Fibroblast of lung (primary cell): ENCODE measurements around the gene RPS6KL1. TPM values are rescaled to one million over a fixed set of nuclear protein-coding genes. Genes with fewer than 3 reads are reported as not detected.

Experiments
- DNase-seq, 2 donors: peaks; one replicate each; pipeline versions ENCODE4 v3.0.0 to v3.0.0-alpha.2; 2010; ENCODE audit warnings: low read depth in 2 of 2
- H2AFZ ChIP-seq: 2 replicates; pipeline ENCODE4 v1.5.1; 2012; ENCODE audit warnings: low read length, control low read depth, inconsistent platforms
- H3K27ac ChIP-seq: 2 replicates; pipeline ENCODE4 v1.5.1; 2011; ENCODE audit warnings: low read length, control low read depth; ENCODE audit not compliant: insufficient read depth
- H3K27me3 ChIP-seq: 2 replicates; pipeline ENCODE4 v1.5.1; 2011; ENCODE audit warnings: mild to moderate bottlenecking, low read length; ENCODE audit not compliant: control insufficient read depth, insufficient read depth
- H3K36me3 ChIP-seq: 2 replicates; pipeline ENCODE4 v1.5.1; 2011; ENCODE audit warnings: low read length; ENCODE audit not compliant: control insufficient read depth, insufficient read depth
- H3K4me1 ChIP-seq: 2 replicates; pipeline ENCODE4 v1.5.1; 2011; ENCODE audit warnings: low read length; ENCODE audit not compliant: control insufficient read depth, insufficient read depth; ENCODE audit errors: extremely low read depth
- H3K4me2 ChIP-seq: 2 replicates; pipeline ENCODE4 v1.5.1; 2011; ENCODE audit warnings: low read length, control low read depth; ENCODE audit not compliant: insufficient read depth; ENCODE audit errors: extremely low read depth
- H3K4me3 ChIP-seq, 4 experiments: fragments of 200-600 bp in 1 of 4; sonication (generic) in 1 of 4; replicated peaks in 1 of 4; 2 replicates each; pipeline ENCODE4 v1.5.1; 2011 to 2016; ENCODE audit warnings: low read length in 4 of 4, low read depth in 3 of 4, mild to moderate bottlenecking in 3 of 4, control low read depth in 2 of 4, inconsistent platforms in 1 of 4, mixed read lengths in 1 of 4; ENCODE audit not compliant: insufficient read depth in 1 of 4; ENCODE audit errors: control extremely low read depth in 1 of 4
- H3K79me2 ChIP-seq: 2 replicates; pipeline ENCODE4 v1.5.1; 2012; ENCODE audit warnings: mild to moderate bottlenecking, low read length, inconsistent platforms; ENCODE audit not compliant: control insufficient read depth, insufficient read depth
- H3K9ac ChIP-seq: 2 replicates; pipeline ENCODE4 v1.5.1; 2011; ENCODE audit warnings: mild to moderate bottlenecking, low read length, control low read depth; ENCODE audit not compliant: insufficient read depth
- H3K9me3 ChIP-seq: 2 replicates; pipeline ENCODE4 v1.5.1; 2012; ENCODE audit warnings: low read depth, low read length; ENCODE audit not compliant: control insufficient read depth, insufficient read depth
- H4K20me1 ChIP-seq: 2 replicates; pipeline ENCODE4 v1.5.1; 2011; ENCODE audit warnings: low read length; ENCODE audit not compliant: control insufficient read depth, insufficient read depth; ENCODE audit errors: extremely low read depth
- EZH2 ChIP-seq: IDR thresholded peaks from 2 replicates; pipeline ENCODE4 v1.5.1; 2012; ENCODE audit warnings: low read length, control low read depth, mild to moderate bottlenecking; ENCODE audit errors: missing control alignments
- polyA plus RNA-seq, 2 donors: library from polyadenylated mRNA; depleted of rRNA in 1 of 2; stranded (reverse) in 1 of 2; unstranded in 1 of 2; fragments of >200 nt; gene quantifications; 2 replicates each; pipeline ENCODE4 v1.2.1, GENCODE V29; 2011 to 2012; ENCODE audit warnings: missing spikeins in 1 of 2
- total RNA-seq: library from RNA; depleted of rRNA; stranded (reverse); fragments of >200 nt; gene quantifications from 2 replicates; pipeline ENCODE4 v1.2.1, GENCODE V29; 2014
- TF ChIP-seq, protein P1 (sequence below), 2 donors: IDR thresholded peaks in 1 of 2; conservative IDR thresholded peaks in 1 of 2; 1 replicate in 1 of 2; 2 replicates in 1 of 2; pipeline ENCODE4 v1.5.1; 2011 to 2012; ENCODE audit warnings: low read length in 2 of 2, control low read depth in 1 of 2, inconsistent platforms in 1 of 2, low read depth in 1 of 2, mild to moderate bottlenecking in 1 of 2

Gene RPS6KL1
- total and polyA plus RNA-seq, 2 donors (not counting 1 experiment from before 2014, with no cell fraction given), result 0.52 to 1.2 TPM

DNA sequence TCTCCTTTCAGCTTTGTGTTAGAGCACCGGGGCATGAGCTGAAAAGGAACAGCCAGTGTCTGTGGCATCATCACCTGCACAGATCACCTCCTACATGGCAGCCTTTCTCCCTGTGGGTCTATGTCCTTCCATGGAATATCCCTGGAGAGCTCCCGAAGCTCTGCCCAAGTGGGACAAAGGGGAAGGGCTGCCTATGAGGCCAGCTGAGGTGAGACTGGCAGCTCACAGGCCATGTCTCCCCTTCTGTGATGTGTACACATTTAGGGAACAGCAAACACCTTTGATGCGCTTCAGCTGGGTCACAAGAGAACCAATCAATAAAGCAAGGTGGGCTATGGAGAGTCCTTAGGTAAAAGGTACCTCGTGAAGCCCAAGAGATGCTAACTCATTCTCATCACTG lies 51.2 kb downstream of the RPS6KL1 start:
- Histone ChIP-seq H3K79me2 (no peaks in the 10 kb centered on the region), H3K9me3 (no peaks in the 10 kb centered on the region), H3K4me2 (no peak overlapping the region), H3K27ac (no peak overlapping the region), H3K27me3 (peaks cover 4% of the 10 kb centered on the region), H4K20me1 (no peaks in the 10 kb centered on the region), H3K36me3 (no peaks in the 10 kb centered on the region), H3K4me1 (no peaks in the 10 kb centered on the region), H2AFZ (no peak overlapping the region), H3K4me3 (no peak overlapping the region), H3K9ac (no peak overlapping the region)
- no peak for DNase-seq
- no peak for TF ChIP-seq EZH2
- TF ChIP-seq, protein P1, sequence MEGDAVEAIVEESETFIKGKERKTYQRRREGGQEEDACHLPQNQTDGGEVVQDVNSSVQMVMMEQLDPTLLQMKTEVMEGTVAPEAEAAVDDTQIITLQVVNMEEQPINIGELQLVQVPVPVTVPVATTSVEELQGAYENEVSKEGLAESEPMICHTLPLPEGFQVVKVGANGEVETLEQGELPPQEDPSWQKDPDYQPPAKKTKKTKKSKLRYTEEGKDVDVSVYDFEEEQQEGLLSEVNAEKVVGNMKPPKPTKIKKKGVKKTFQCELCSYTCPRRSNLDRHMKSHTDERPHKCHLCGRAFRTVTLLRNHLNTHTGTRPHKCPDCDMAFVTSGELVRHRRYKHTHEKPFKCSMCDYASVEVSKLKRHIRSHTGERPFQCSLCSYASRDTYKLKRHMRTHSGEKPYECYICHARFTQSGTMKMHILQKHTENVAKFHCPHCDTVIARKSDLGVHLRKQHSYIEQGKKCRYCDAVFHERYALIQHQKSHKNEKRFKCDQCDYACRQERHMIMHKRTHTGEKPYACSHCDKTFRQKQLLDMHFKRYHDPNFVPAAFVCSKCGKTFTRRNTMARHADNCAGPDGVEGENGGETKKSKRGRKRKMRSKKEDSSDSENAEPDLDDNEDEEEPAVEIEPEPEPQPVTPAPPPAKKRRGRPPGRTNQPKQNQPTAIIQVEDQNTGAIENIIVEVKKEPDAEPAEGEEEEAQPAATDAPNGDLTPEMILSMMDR (conservative IDR thresholded peaks at IDR 0.05 in 1 of 2, IDR thresholded peaks at IDR 0.05 in 1 of 2; ENCODE audit: low read depth in 1 of 2, low read length in 2 of 2), result no peak

DNA sequence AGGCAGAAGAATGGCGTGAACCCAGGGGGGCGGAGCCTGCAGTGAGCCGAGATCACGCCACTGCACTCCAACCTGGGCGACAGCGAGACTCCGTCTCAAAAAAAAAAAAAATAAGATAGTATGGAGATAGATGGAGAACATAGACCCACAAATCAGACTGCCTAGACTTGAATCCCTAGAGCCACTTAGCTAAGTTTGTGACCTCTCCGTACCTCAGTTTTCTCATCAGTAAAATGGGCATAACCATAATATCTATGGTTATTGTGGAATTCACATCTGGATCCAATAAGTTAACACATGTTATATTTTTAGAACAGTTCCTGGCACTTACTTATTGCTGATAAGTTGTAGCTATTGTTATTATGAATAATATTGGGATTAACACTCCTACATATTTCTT lies 54.3 kb downstream of the RPS6KL1 start:
- H2AFZ ChIP-seq, result no peak overlapping the region

DNA sequence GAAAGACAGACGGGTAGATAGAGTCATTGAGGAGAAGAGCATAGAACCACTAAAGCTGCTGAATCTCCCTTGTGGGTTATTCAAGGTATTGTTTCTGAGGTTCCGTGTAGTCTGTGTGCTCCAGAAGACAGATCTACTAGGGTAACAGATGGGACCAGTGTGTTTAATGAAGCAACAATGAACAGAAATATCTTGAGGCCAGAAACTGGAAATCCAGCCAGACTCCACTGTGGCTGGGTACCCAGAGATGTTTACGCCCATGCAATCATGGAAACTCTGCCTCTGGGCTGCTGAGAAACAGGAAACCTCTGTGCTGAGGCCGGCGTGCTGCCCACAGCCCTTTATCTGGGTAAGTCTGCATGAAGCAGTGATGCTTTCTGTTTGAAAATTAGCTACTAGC lies 55.4 kb downstream of the RPS6KL1 start:
- H3K36me3 ChIP-seq, result no peaks in the 10 kb centered on the region
- H3K9ac ChIP-seq, result no peak overlapping the region
- H2AFZ ChIP-seq, result peak overlapping the region; percentile 35
- no peak overlapping the region for H3K4me2 ChIP-seq
- H3K79me2 ChIP-seq, result no peaks in the 10 kb centered on the region
- TF ChIP-seq EZH2, result no peak
- TF ChIP-seq, protein P1 (conservative IDR thresholded peaks at IDR 0.05 in 1 of 2, IDR thresholded peaks at IDR 0.05 in 1 of 2; ENCODE audit: low read depth in 1 of 2, low read length in 2 of 2), result no peak
- H3K9me3 ChIP-seq, result no peaks in the 10 kb centered on the region
- H3K4me1 ChIP-seq, result no peaks in the 10 kb centered on the region
- DNase-seq, result peak in 1 of 2 donors; percentile 59
- no peaks in the 10 kb centered on the region for H4K20me1 ChIP-seq
- H3K27ac ChIP-seq, result no peak overlapping the region
- H3K4me3 ChIP-seq, result no peak overlapping the region
- peaks cover 7% of the 10 kb centered on the region for H3K27me3 ChIP-seq

More for the DNA sequence above, 54.3 kb downstream of the RPS6KL1 start:
- H4K20me1 ChIP-seq, result no peaks in the 10 kb centered on the region
- H3K79me2 ChIP-seq, result no peaks in the 10 kb centered on the region
- H3K4me2 ChIP-seq, result no peak overlapping the region
- TF ChIP-seq, protein P1 (conservative IDR thresholded peaks at IDR 0.05 in 1 of 2, IDR thresholded peaks at IDR 0.05 in 1 of 2; ENCODE audit: low read depth in 1 of 2, low read length in 2 of 2), result no peak
- no peak for TF ChIP-seq EZH2
- H3K9me3 ChIP-seq, result no peaks in the 10 kb centered on the region
- H3K27ac ChIP-seq, result no peak overlapping the region
- no peak overlapping the region for H3K4me3 ChIP-seq
- DNase-seq, result no peak
- no peaks in the 10 kb centered on the region for H3K4me1 ChIP-seq
- H3K36me3 ChIP-seq, result no peaks in the 10 kb centered on the region
- no peak overlapping the region for H3K9ac ChIP-seq
- peaks cover 7% of the 10 kb centered on the region for H3K27me3 ChIP-seq
